COLO668 (cell line): ENCODE data around the gene MTHFS.

Experiments
- DNase-seq: peaks from one replicate; lab custom pipeline; 2025; ENCODE audit not compliant: unreplicated experiment; lab: John Stamatoyannopoulos, UW

The MTHFS gene

GRCh38 chr15:79824136-79824701 is 72.6 kb downstream of the MTHFS start:
- no peak for DNase-seq

- no peak for DNase-seq
These were observed 76.0 kb downstream of the MTHFS start for GRCh38 chr15:79820820-79821219.

GRCh38 chr15:79820176-79820575 is 76.6 kb downstream of the MTHFS start:
- DNase-seq = no peak

- no peak for DNase-seq
These were observed 80.2 kb downstream of the MTHFS start for GRCh38 chr15:79816571-79816970.

- DNase-seq = no peak
These were observed 81.3 kb downstream of the MTHFS start for GRCh38 chr15:79815468-79815867.

GRCh38 chr15:79812541-79812940 is 84.3 kb downstream of the MTHFS start:
- no peak for DNase-seq

- DNase-seq = no peak
These were observed 85.1 kb downstream of the MTHFS start for GRCh38 chr15:79811406-79812405.

- no peak for DNase-seq
These were observed 92.0 kb downstream of the MTHFS start for GRCh38 chr15:79804838-79805237.

GRCh38 chr15:79798311-79798710 is 98.5 kb downstream of the MTHFS start:
- DNase-seq = no peak
